H1 (cell line): Measurements from ENCODE around the gene DOCK6. TPM values are rescaled to one million over a fixed set of nuclear protein-coding genes. Genes with fewer than 3 reads are reported as not detected.

Experiments used
- CTCF ChIA-PET: fragments of 300-600 bp; sonication (Branson Sonifier 250); formaldehyde crosslinking; loops from one replicate; lab custom pipeline; 2021; ENCODE audit not compliant: partially characterized antibody; lab: Charles Lee
- POLR2A ChIA-PET: fragments of 300-600 bp; sonication (Branson Sonifier 250); formaldehyde crosslinking; loops from one replicate; lab custom pipeline; 2021; ENCODE audit warnings: inconsistent platforms; ENCODE audit not compliant: partially characterized antibody; lab: Charles Lee
- DNase-seq, 2 experiments: peaks; one replicate each; pipeline versions ENCODE4 v3.0.0 to v3.0.0-alpha.2; 2010 to 2022; ENCODE audit warnings: low spot score in 2 of 2, low read depth in 1 of 2, mixed read lengths in 1 of 2
- FAIRE-seq: peaks from 2 replicates; lab custom pipeline; 2011; peaks lifted over from hg19 to GRCh38; lab: Jason Lieb, UNC
- H2AFZ ChIP-seq: 2 replicates; pipeline ENCODE4 v1.8.1; 2012; ENCODE audit warnings: low read length, inconsistent platforms
- H2AK5ac ChIP-seq: 2 replicates; pipeline ENCODE4 v1.6.1; 2013; ENCODE audit warnings: low read depth, low read length
- H2BK120ac ChIP-seq: replicated peaks from 2 replicates; pipeline ENCODE3; 2013; ENCODE audit warnings: low read depth, low read length, inconsistent platforms
- H2BK12ac ChIP-seq: 2 replicates; pipeline ENCODE4 v1.6.1; 2013; ENCODE audit warnings: low read depth, low read length
- H2BK15ac ChIP-seq: 2 replicates; pipeline ENCODE4 v1.6.1; 2013; ENCODE audit warnings: low read length
- H2BK20ac ChIP-seq: 2 replicates; pipeline ENCODE4 v1.6.1; 2013; ENCODE audit warnings: low read length
- H2BK5ac ChIP-seq: 2 replicates; pipeline ENCODE4 v1.6.1; 2013; ENCODE audit warnings: low read depth, low read length
- H3K14ac ChIP-seq: 2 replicates; pipeline ENCODE4 v1.6.1; 2013; ENCODE audit warnings: inconsistent platforms; ENCODE audit not compliant: insufficient read length
- H3K18ac ChIP-seq: 2 replicates; pipeline ENCODE4 v1.6.1; 2013; ENCODE audit warnings: low read length; ENCODE audit errors: extremely low read depth
- H3K23ac ChIP-seq: 2 replicates; pipeline ENCODE4 v1.6.1; 2013; ENCODE audit warnings: inconsistent platforms; ENCODE audit not compliant: insufficient read length
- H3K23me2 ChIP-seq: 2 replicates; pipeline ENCODE4 v1.6.1; 2013; ENCODE audit warnings: low read depth, low read length
- H3K27ac ChIP-seq: 2 replicates; pipeline ENCODE4 v1.6.1; 2011; ENCODE audit warnings: low read depth, low read length, inconsistent platforms
- H3K27me3 ChIP-seq, 4 experiments: replicated peaks in 1 of 4; 1 replicate in 1 of 4; 2 replicates in 3 of 4; pipeline versions ENCODE4 v1.6.1 to v1.8.1; 2011 to 2013; ENCODE audit warnings: low read length in 3 of 4, mild to moderate bottlenecking in 3 of 4, inconsistent platforms in 2 of 4, mixed read lengths in 2 of 4, moderate library complexity in 1 of 4; ENCODE audit not compliant: control insufficient read depth in 3 of 4, insufficient read depth in 3 of 4; ENCODE audit errors: extremely low read depth in 1 of 4
- H3K36me3 ChIP-seq, 4 experiments: 2 replicates each; pipeline versions ENCODE4 v1.6.1 to v1.8.1; 2011 to 2013; ENCODE audit warnings: mild to moderate bottlenecking in 4 of 4, low read length in 3 of 4, moderate library complexity in 2 of 4, control low read depth in 1 of 4, inconsistent platforms in 1 of 4; ENCODE audit not compliant: insufficient read depth in 4 of 4, control insufficient read depth in 2 of 4
- H3K4ac ChIP-seq: replicated peaks from 2 replicates; pipeline ENCODE3; 2013; ENCODE audit warnings: low read length, low read depth, mixed read lengths, inconsistent platforms; ENCODE audit not compliant: insufficient read length
- H3K4me1 ChIP-seq, 4 experiments: replicated peaks in 1 of 4; 1 replicate in 1 of 4; 2 replicates in 3 of 4; pipeline versions ENCODE4 v1.6.1 to v1.8.1; 2011 to 2013; ENCODE audit warnings: low read length in 3 of 4, inconsistent platforms in 2 of 4, mixed read lengths in 1 of 4; ENCODE audit not compliant: insufficient read depth in 4 of 4, control insufficient read depth in 3 of 4
- H3K4me2 ChIP-seq, 2 experiments: 2 replicates each; pipeline versions ENCODE4 v1.6.1 to v1.8.1; 2011 to 2013; ENCODE audit warnings: low read depth in 2 of 2, low read length in 2 of 2, control low read depth in 1 of 2, inconsistent platforms in 1 of 2, mild to moderate bottlenecking in 1 of 2; ENCODE audit not compliant: insufficient read depth in 1 of 2
- H3K4me3 ChIP-seq, 4 experiments: fragments of 200-600, 300-600 bp in 1 of 4; sonication (generic), shearing (Covaris generic), sonication (Bioruptor Twin) in 1 of 4; 2 replicates each; pipeline versions ENCODE4 v1.5.1 to v1.8.1; 2011 to 2016; ENCODE audit warnings: low read length in 4 of 4, low read depth in 3 of 4, control low read depth in 2 of 4, inconsistent platforms in 2 of 4, mild to moderate bottlenecking in 2 of 4, mixed read lengths in 1 of 4, moderate library complexity in 1 of 4; ENCODE audit not compliant: insufficient read depth in 2 of 4; ENCODE audit errors: extremely low read depth in 1 of 4
- H3K56ac ChIP-seq: replicated peaks from 2 replicates; pipeline ENCODE3; 2013; ENCODE audit warnings: low read depth, mild to moderate bottlenecking, mixed read lengths, low read length, inconsistent platforms; ENCODE audit not compliant: insufficient read length
- H3K79me1 ChIP-seq: 2 replicates; pipeline ENCODE4 v1.6.1; 2013; ENCODE audit warnings: low read depth, low read length, control low read depth
- H3K79me2 ChIP-seq, 2 experiments: 2 replicates each; pipeline versions ENCODE4 v1.6.1 to v1.8.1; 2012 to 2013; ENCODE audit warnings: low read length in 2 of 2, mild to moderate bottlenecking in 2 of 2, inconsistent platforms in 1 of 2; ENCODE audit not compliant: insufficient read depth in 2 of 2, control insufficient read depth in 1 of 2
- H3K9ac ChIP-seq, 4 experiments: replicated peaks in 1 of 4; 1 replicate in 1 of 4; 2 replicates in 3 of 4; pipeline versions ENCODE4 v1.6.1 to v1.8.1; 2011 to 2013; ENCODE audit warnings: low read depth in 3 of 4, low read length in 3 of 4, control low read depth in 2 of 4, mild to moderate bottlenecking in 2 of 4, moderate library complexity in 2 of 4, inconsistent platforms in 1 of 4; ENCODE audit errors: extremely low read depth in 1 of 4
- H3K9me3 ChIP-seq, 2 experiments: 2 replicates each; pipeline versions ENCODE4 v1.6.1 to v1.8.1; 2012 to 2013; ENCODE audit warnings: mild to moderate bottlenecking in 2 of 2, moderate library complexity in 2 of 2, control low read depth in 1 of 2, inconsistent platforms in 1 of 2, low read depth in 1 of 2, low read length in 1 of 2, mixed read lengths in 1 of 2; ENCODE audit not compliant: insufficient read depth in 2 of 2
- H4K20me1 ChIP-seq, 2 experiments: replicated peaks in 1 of 2; 2 replicates each; pipeline versions ENCODE3 to v1.8.1; 2011 to 2013; ENCODE audit warnings: inconsistent platforms in 2 of 2, low read length in 2 of 2, mild to moderate bottlenecking in 1 of 2; ENCODE audit not compliant: insufficient read depth in 2 of 2, control insufficient read depth in 1 of 2
- H4K5ac ChIP-seq: 2 replicates; pipeline ENCODE4 v1.6.1; 2013; ENCODE audit warnings: low read length, low read depth, mixed read lengths, inconsistent platforms; ENCODE audit not compliant: insufficient read length
- H4K8ac ChIP-seq: 2 replicates; pipeline ENCODE4 v1.8.0; 2013; ENCODE audit warnings: mild to moderate bottlenecking, moderate library complexity, low read length, inconsistent platforms; ENCODE audit not compliant: insufficient read depth; ENCODE audit errors: extremely low read depth
- H4K91ac ChIP-seq: replicated peaks from 2 replicates; pipeline ENCODE3; 2013; ENCODE audit warnings: low read length, mixed read lengths, inconsistent platforms; ENCODE audit not compliant: insufficient read length
- E2F6 ChIP-seq: IDR thresholded peaks from 2 replicates; pipeline ENCODE4 v1.6.1; 2012; ENCODE audit warnings: inconsistent platforms
- WGBS, 2 experiments: shearing (Covaris generic) in 1 of 2; methylation state at CpG; one replicate each; pipeline versions ENCODE4 v1.1.6 to v1.1.7; 2013 to 2015; ENCODE audit warnings: low lambda C conversion rate in 2 of 2, mixed read lengths in 2 of 2, inconsistent platforms in 1 of 2, low coverage in 1 of 2, missing lambda C conversion rate in 1 of 2; ENCODE audit not compliant: insufficient replicate concordance in 2 of 2, insufficient coverage in 1 of 2, insufficient read length in 1 of 2; ENCODE audit errors: extremely low coverage in 1 of 2, missing lambda C conversion rate in 1 of 2; 5-methylcytosine and 5-hydroxymethylcytosine counted together
- polyA plus RNA-seq, 7 experiments: library from polyadenylated mRNA; depleted of rRNA in 3 of 7; stranded (reverse) in 5 of 7; unstranded in 2 of 7; fragments of >200 nt in 5 of 7; fragments of 200-250 nt in 2 of 7; gene quantifications; 1 replicate in 5 of 7; 2 replicates in 1 of 7; 4 replicates in 1 of 7; pipeline versions ENCODE4 v1.2.1 to v1.2.3, GENCODE V29; 2011 to 2013; ENCODE audit warnings: missing spikeins in 2 of 7, mixed read lengths in 2 of 7
- total RNA-seq: library from RNA; stranded (reverse); fragmentation: NEBNext Ultra II Directional; extraction: Animal tissue kit (Norgen Biotek cat#: 25700); gene quantifications from 2 replicates; pipeline ENCODE4 v1.2.1, GENCODE V29; 2021

Gene DOCK6
- total and polyA plus RNA-seq, 2 of the 8 experiments (the other 6 are each of a cell fraction or from before 2014, with no cell fraction given), result 25.5 to 54.7 TPM

GRCh38 chr19:11152318-11153062, 109.8 kb downstream of the DOCK6 start:
- no peak overlapping the region for H3K4me2 ChIP-seq
- WGBS, 2 experiments, result 96% methylated on average over 11 of the region's 11 CpGs; no CpG with 5 or more reads in 1 of the 2 experiments
- no peak overlapping the region for H2BK20ac ChIP-seq
- H4K20me1 ChIP-seq, result peaks cover 0 to 2% of the 10 kb centered on the region in 2 experiments
- H2AFZ ChIP-seq, result no peak overlapping the region
- no peaks in the 10 kb centered on the region for H3K9me3 ChIP-seq
- FAIRE-seq, result no peak
- peaks cover 0 to 3% (median 0%) of the 10 kb centered on the region in 4 experiments; a peak in 1 of 7 replicates for H3K4me1 ChIP-seq
- no peak overlapping the region for H2BK15ac ChIP-seq
- no peak overlapping the region for H3K27ac ChIP-seq
- H3K36me3 ChIP-seq, result peaks cover 3 to 17% (median 11%) of the 10 kb centered on the region in 4 experiments; a peak in 7 of 8 replicates
- H3K56ac ChIP-seq, result no peak overlapping the region
- ChIA-PET POLR2A (interaction anchor here (0.6 to 5.0 kb wide), 2 partner anchors 9 to 122 kb away, joined by 3 to 37 read pairs; no protein-coding TSS in a partner anchor), CTCF (interaction anchor here (0.6 to 0.7 kb wide), 4 partner anchors 10 to 1590 kb away, joined by 3 to 5 read pairs (median 4); no protein-coding TSS in a partner anchor)
- no peak overlapping the region for H2AK5ac ChIP-seq
- no peak for DNase-seq
- no peak overlapping the region for H4K91ac ChIP-seq
- no peak overlapping the region for H2BK5ac ChIP-seq
- no peak overlapping the region for H3K9ac ChIP-seq
- peaks cover 2% of the 10 kb centered on the region for H3K79me1 ChIP-seq
- no peak overlapping the region for H3K14ac ChIP-seq
- no peak overlapping the region for H4K8ac ChIP-seq
- no peak overlapping the region for H4K5ac ChIP-seq
- no peak overlapping the region for H3K18ac ChIP-seq
- TF ChIP-seq E2F6, result no peak
- H3K4me3 ChIP-seq, result no peak overlapping the region
- H3K23ac ChIP-seq, result no peak overlapping the region
- H2BK12ac ChIP-seq, result no peak overlapping the region
- no peak overlapping the region for H2BK120ac ChIP-seq
- H3K79me2 ChIP-seq, result peaks cover 7 to 21% of the 10 kb centered on the region in 2 experiments; a peak in 3 of 4 replicates
- no peaks in the 10 kb centered on the region; the same call in 1 of the 2 replicates for H3K23me2 ChIP-seq
- H3K27me3 ChIP-seq, result no peaks in the 10 kb centered on the region
- H3K4ac ChIP-seq, result no peak overlapping the region
